COLO668 (cell line): Measurements from ENCODE around the gene BEGAIN.

ENCODE experiments used
- DNase-seq: peaks from one replicate; lab custom pipeline; 2025; ENCODE audit not compliant: unreplicated experiment; lab: John Stamatoyannopoulos, UW

Gene BEGAIN

DNA sequence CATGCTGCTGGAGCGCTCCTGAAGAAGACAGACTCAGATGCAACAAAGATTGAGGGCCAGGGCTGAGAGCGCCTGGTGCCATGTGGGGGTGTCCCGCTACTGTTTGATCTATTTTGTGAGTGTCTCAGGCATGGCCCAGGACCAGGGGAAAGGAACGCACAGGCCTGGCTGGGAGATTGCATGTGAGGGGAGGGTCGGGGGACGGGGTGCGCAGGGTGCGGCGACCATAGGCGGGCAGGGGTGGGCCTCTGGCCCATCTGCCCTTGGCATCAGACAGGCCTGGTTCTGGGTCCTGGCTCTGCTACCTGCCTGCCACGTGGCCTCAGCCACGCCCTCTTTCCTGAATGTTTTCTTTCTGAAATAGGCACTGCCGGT lies 47.5 kb downstream of the BEGAIN start:
- no peak for DNase-seq

- DNase-seq = no peak
These were observed 48.1 kb downstream of the BEGAIN start for GRCh38 chr14:100539003-100539660.

GRCh38 chr14:100538351-100539002 lies 48.7 kb downstream of the BEGAIN start:
- DNase-seq = no peak

DNA sequence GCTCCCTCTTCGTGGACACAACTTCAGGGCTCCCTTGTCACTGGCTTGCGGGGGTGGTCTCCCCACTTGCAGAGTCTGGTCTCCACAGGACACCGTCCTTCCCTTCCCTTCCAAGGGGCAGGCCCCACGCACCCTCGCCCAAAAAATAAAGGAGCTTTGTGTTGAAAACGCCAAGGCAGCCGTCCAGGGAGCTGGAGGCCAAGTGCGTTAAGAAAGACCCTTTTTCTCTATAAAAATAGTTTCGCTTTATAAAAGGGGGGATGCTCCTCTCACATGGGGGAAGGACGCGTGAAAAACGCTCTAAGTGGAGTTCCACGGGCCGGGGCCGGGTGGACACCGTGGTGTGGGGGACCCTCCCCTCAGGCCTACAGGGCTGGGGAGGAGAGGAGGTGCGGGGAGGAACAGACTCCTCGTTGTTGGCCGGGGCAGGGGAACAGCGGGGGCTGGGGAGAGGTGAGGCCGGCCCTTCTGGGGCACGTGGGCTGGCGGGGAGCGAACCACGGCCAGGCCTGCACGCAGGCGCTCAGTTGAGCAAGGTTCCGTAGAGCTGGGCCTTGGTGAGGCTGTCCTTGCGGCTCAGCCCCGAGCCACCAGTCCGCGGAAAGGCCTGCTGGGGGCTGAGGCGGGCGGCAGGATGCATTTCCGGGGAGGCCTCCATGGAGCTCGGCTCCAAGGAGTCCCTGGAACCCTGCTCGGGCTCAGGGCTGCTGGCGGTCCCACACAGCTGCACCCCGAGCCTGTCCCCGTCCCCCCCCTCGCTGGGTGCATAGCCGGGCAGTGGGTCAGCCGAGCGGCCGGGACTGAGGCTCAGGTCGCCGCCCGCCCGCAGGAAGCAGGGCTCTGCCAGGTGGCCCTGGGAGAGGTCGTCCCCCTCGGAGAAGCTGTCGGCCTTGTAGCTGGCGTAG lies 49.5 kb downstream of the BEGAIN start:
- no peak for DNase-seq

- DNase-seq = no peak
These were observed 50.3 kb downstream of the BEGAIN start for GRCh38 chr14:100536721-100537445.

DNA sequence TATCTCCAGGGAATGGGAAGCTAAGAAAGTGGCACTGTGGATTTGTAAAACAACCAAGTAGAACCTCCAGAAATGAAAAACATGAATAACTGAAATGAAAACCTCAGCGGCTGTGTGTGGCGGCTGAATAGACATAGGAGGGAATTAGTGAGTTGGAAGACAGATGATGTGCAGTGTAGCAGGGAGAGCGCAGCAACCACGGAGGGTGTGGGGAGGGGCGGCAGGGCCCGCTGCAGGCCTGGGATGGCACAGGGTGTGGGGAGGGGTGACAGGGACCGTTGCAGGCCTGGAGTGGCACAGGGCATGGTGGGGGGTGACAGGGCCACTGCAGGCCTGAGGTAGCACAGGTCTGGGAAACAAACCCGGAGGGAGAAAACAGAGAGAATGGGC lies 51.1 kb downstream of the BEGAIN start:
- no peak for DNase-seq

- no peak for DNase-seq
These were observed 51.7 kb downstream of the BEGAIN start for GRCh38 chr14:100535287-100536120.

GRCh38 chr14:100534528-100535286 lies 52.5 kb downstream of the BEGAIN start:
- no peak for DNase-seq

DNA sequence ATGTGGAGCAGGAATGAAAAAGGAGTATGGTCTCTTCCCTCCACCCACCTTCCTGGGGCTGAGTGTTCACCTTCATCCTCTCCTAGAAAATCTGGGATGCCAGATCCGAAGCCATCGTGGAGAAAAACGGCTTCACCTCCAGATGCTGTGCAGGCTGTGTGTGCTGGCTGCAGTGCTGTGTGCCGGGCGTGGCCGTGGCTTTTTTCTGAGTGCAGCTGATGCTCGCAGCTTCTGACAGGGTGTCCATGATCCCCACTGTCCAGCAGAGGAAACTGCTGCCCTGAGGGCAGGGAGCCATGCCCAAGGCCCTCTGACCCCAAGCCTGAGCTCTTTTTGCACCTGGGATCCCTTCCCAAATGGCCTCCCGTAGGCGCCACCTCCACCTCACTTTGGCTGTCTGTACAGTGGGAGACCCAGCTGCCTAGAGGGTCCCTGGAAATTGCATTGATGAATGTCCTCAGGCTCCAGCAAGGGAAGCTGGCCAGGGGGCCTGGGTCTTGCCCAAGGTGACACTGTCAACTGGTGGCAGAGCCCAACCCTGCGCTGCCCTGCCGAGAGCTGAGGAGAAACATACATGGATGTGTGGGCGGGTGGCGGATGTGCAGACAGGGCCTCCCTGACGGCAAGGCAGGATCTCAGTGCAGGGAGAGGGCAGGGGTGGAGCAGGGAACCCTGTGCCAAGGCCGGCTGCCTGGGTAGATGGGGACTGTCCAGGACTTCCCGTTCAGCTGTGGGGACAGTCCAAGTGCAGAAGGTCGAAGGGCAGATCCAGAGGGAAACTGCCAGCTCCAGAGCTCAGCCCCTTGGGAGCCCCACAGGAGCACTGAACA lies 53.3 kb downstream of the BEGAIN start:
- DNase-seq = no peak

DNA sequence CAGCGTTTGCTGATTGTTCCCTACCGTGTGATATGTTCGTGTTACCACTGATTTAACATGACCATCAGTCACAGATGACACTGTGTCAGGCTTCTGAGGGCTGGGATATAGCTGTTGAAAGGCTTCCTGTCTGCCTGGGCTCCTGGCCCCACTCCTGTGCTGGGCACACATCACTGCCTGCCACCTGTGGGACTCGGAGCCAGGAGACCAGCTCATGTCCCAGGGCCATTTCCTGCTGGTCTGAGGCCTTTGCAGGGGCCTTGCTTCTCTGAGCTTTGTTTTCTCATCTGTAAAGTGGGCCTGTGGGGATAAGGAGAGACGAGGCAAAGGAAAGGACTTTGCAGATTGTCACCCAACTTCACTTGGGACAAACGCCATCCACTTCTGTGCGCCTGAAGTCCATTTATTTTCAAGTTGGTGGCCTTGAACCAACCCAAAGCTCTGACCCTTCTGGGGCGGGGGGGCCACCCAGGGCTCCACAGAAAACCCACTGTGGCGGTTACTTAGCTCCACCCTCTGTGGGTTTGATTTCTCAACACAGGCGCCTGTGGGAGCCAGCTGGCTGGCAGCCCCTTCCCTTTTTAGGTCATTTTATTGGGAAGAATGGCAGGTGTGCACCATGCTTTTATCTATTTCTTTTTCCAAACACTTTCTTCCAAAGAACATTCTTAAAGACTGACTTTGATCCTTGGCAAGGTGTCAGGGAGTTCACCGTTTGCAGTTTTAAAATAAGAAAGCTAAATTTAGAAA lies 54.1 kb downstream of the BEGAIN start:
- DNase-seq = no peak

DNA sequence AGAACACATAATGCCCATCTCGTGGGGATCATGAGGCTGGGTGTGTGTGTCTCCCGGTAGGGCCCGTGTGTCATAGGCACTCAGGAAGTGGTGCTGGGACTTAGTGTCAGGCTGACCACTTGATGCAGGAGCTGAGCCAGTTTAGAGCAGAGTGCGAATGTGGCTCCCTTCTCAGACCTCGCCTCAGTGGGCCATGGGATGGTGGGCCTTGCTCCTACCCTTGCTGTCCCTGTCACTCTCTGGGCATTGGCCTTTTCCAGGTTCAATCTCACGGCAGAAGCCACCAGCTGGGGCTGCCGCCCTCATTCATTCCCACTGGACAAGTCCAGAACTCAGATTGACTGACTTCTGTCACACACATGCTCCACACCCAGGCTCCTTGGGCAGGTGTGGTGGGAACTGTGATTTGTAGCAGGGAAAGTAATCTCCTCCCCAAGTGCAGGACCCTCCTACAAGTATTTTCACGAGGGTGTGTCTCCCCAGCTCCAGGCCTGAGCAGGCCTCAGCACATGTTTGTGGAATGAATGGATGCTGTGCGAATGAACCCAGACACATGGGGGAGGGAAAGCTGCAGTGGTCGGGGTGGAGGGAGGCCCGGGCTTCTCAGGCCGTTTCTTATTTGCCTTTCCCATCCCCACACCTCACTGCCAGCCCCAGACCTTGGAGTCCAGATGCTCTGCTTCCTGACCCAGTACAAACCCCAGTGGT lies 54.9 kb downstream of the BEGAIN start:
- no peak for DNase-seq

DNA sequence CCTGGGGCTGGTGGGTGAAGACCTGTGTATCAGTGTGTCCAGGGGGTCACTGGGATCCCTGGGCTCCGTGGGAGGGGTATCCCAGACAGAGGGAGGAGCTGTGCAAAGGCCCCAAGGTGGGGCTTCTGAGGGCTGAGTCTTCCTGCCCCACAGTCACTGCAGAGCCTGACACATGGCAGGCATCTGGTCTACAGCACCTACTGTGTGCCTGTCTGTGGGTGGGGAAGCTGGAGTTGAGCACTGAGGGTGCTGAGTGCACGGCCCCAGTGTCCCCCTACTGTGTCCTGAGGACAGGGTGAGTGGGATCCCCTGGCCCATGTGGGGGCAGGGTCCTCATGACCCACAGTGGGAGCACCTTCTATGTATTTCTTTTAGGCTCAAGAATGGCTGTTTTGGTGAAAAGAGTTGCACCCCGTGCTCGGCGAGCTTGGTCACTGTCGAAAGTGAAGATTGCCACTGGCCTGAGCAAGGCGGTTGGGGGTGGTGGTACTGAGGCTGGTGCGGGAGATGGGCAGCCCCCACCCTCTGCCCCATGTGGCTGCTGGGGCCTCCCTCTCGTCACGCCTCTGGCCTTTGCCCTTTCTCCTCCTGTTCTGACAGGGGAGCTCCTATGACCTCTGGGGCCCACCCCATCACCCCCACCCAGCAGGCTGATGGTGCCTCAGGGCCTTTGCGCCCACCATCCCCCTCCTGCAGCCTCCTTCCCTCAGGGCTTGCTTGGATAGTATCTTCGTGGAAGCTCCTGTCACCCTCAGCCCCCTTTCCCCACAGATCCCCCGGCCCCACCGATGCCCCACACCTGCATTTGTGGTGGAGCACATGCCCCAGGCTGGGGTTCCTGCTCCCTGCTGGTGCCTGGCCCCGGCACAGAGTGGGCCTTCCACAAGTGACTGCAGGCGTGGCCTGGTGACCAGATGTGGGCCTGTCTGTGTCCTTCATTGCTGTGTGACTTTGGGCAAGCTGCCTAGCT lies 55.8 kb downstream of the BEGAIN start:
- DNase-seq = no peak

DNA sequence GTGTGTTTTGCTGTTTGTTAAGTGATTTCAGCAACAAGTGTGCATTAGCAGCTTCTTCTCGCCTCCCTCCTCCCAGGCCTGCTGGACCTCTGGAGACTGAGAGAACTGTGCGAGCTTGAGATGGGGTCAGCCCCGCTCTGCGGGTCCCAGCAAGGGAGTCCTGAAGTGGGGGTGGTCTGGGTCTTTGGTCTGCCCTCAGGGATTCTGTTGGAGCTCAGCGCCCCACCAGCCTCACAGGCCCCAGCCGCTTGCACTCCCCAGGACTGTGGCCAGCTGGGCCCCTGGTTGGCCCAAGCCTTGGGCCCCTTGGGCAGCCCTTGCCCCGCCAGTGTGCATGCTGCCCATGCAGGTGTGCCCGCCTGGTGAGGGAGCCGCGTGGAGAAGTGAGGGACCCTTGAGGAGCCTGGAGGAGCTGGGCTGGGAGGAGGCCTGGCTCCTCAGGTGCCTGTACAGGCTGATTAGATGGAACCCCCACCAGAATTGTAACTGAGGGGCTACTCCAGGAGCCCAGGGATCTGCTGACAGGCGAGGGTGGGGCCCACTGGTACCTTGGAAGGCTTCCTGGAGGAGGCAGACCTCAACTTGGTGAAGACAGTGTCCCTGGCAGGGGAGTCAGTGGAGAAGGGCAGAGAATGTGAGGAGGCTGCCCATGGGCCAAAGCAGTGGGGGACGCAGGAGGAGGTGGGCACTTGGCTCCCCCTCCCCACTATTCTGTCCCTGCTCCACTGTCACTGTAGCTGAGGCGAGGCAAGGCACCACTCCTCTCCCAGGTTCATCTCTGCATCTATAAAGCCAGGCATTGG lies 56.7 kb downstream of the BEGAIN start:
- no peak for DNase-seq

DNA sequence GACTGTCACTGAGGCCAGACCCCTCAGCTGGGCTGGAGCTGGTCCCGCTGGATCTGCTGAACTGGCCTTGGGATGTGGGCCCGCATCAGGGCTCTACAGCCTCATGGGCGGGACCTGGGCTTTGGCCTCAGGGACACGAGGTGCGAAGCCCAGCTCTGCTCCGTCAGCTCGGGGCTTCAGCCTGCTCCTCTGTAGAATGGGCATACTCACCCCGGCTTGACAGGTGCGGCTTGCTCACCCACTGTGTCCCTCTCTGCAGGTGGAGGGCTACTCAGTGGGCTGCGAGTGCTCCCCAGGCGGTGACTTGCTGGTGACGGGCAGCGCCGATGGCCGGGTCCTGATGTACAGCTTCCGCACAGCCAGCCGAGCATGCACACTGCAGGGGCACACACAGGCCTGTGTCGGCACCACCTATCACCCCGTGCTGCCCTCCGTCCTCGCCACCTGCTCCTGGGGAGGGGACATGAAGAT lies 57.6 kb downstream of the BEGAIN start:
- no peak for DNase-seq

GRCh38 chr14:100528962-100529560 lies 58.2 kb downstream of the BEGAIN start:
- no peak for DNase-seq
